ENCODE results near the gene FGFRL1. TPM values are rescaled to one million over a fixed set of nuclear protein-coding genes. Genes with fewer than 3 reads are reported as not detected.

Gene FGFRL1
- total RNA-seq, 1 donor from 2014 or later = 14.2 TPM

- FAIRE-seq (no peak), DNase-seq (ENCODE audit: low read depth) (no peak)
- Histone ChIP-seq H3K36me3 (ENCODE audit: control insufficient read depth, insufficient read depth, low read length) (peaks cover 7% of the 10 kb centered on the region), H3K4me3 (ENCODE audit: low read depth, low read length) (no peak overlapping the region), H3K27me3 (ENCODE audit: control insufficient read depth, insufficient read depth, low read length) (no peaks in the 10 kb centered on the region)
- TF ChIP-seq CTCF (IDR thresholded peaks at IDR 0.05; ENCODE audit: insufficient read depth, low read length, severe bottlenecking) = no peak
Observed at GRCh38 chr4:1021386-1022050, 10.1 kb downstream of the FGFRL1 start.

- H3K4me3 ChIP-seq (ENCODE audit: low read depth, low read length) = no peak overlapping the region
Observed at GRCh38 chr4:1022051-1022738, 10.8 kb downstream of the FGFRL1 start.

GRCh38 chr4:1022739-1023066, 11.3 kb downstream of the FGFRL1 start:
- no peak for TF ChIP-seq CTCF (IDR thresholded peaks at IDR 0.05; ENCODE audit: insufficient read depth, low read length, severe bottlenecking)
- Histone ChIP-seq H3K4me3 (ENCODE audit: low read depth, low read length) (no peak overlapping the region), H3K27me3 (ENCODE audit: control insufficient read depth, insufficient read depth, low read length) (no peaks in the 10 kb centered on the region), H3K36me3 (ENCODE audit: control insufficient read depth, insufficient read depth, low read length) (peaks cover 7% of the 10 kb centered on the region)
- DNase-seq (ENCODE audit: low read depth) (no peak), FAIRE-seq (no peak)

More at GRCh38 chr4:1022051-1022738, 10.8 kb downstream of the FGFRL1 start:
- peaks cover 7% of the 10 kb centered on the region for H3K36me3 ChIP-seq (ENCODE audit: control insufficient read depth, insufficient read depth, low read length)
- no peaks in the 10 kb centered on the region for H3K27me3 ChIP-seq (ENCODE audit: control insufficient read depth, insufficient read depth, low read length)
- no peak for TF ChIP-seq CTCF (IDR thresholded peaks at IDR 0.05; ENCODE audit: insufficient read depth, low read length, severe bottlenecking)
- DNase-seq (ENCODE audit: low read depth) (no peak), FAIRE-seq (no peak)

- no peak for FAIRE-seq
- H3K27me3 ChIP-seq (ENCODE audit: control insufficient read depth, insufficient read depth, low read length) = no peaks in the 10 kb centered on the region
Observed at GRCh38 chr4:1023075-1023640, 11.7 kb downstream of the FGFRL1 start.

GRCh38 chr4:1023895-1024740, 12.7 kb downstream of the FGFRL1 start:
- no peak for TF ChIP-seq CTCF (IDR thresholded peaks at IDR 0.05; ENCODE audit: insufficient read depth, low read length, severe bottlenecking)
- FAIRE-seq (no peak), DNase-seq (ENCODE audit: low read depth) (no peak)
- H3K4me3 ChIP-seq (ENCODE audit: low read depth, low read length) = no peak overlapping the region
- H3K36me3 ChIP-seq (ENCODE audit: control insufficient read depth, insufficient read depth, low read length) = peaks cover 7% of the 10 kb centered on the region
- no peaks in the 10 kb centered on the region for H3K27me3 ChIP-seq (ENCODE audit: control insufficient read depth, insufficient read depth, low read length)

More at GRCh38 chr4:1023075-1023640, 11.7 kb downstream of the FGFRL1 start:
- TF ChIP-seq CTCF (IDR thresholded peaks at IDR 0.05; ENCODE audit: insufficient read depth, low read length, severe bottlenecking) = no peak
- no peak for DNase-seq (ENCODE audit: low read depth)
- peaks cover 7% of the 10 kb centered on the region for H3K36me3 ChIP-seq (ENCODE audit: control insufficient read depth, insufficient read depth, low read length)
- no peak overlapping the region for H3K4me3 ChIP-seq (ENCODE audit: low read depth, low read length)
